Astrocyte (in vitro differentiated cells and primary cell): ENCODE measurements around the gene TMEM154. TPM values are rescaled to one million over a fixed set of nuclear protein-coding genes. Genes with fewer than 3 reads are reported as not detected.

Experiments
- DNase-seq: peaks from one replicate; pipeline ENCODE4 v3.0.0-alpha.2; 2010; ENCODE audit warnings: low read depth
- FAIRE-seq: peaks from 2 replicates; lab custom pipeline; 2011; peaks lifted over from hg19 to GRCh38; lab: Jason Lieb, UNC
- H2AFZ ChIP-seq: 2 replicates; pipeline ENCODE4 v1.6.0; 2012; ENCODE audit warnings: low read depth, low read length, inconsistent platforms
- H3K27ac ChIP-seq: 2 replicates; pipeline ENCODE4 v1.5.1; 2011; ENCODE audit warnings: low read depth, low read length, inconsistent platforms
- H3K27me3 ChIP-seq: 2 replicates; pipeline ENCODE4 v1.6.0; 2011; ENCODE audit warnings: low read length, inconsistent platforms; ENCODE audit not compliant: insufficient read depth
- H3K36me3 ChIP-seq: 2 replicates; pipeline ENCODE4 v1.5.1; 2011; ENCODE audit warnings: low read length, inconsistent platforms; ENCODE audit not compliant: insufficient read depth
- H3K4me1 ChIP-seq: 2 replicates; pipeline ENCODE4 v1.5.1; 2011; ENCODE audit warnings: low read length, inconsistent platforms; ENCODE audit not compliant: insufficient read depth
- H3K4me2 ChIP-seq: 2 replicates; pipeline ENCODE4 v1.6.0; 2012; ENCODE audit warnings: low read length, inconsistent platforms
- H3K4me3 ChIP-seq: 2 replicates; pipeline ENCODE4 v1.5.1; 2011; ENCODE audit warnings: low read depth, mild to moderate bottlenecking, low read length, inconsistent platforms; ENCODE audit not compliant: insufficient read depth
- H3K79me2 ChIP-seq: 2 replicates; pipeline ENCODE4 v1.6.0; 2012; ENCODE audit warnings: mild to moderate bottlenecking, low read length, inconsistent platforms; ENCODE audit not compliant: insufficient read depth
- H3K9ac ChIP-seq: 2 replicates; pipeline ENCODE4 v1.6.0; 2012; ENCODE audit warnings: mild to moderate bottlenecking, low read length, inconsistent platforms
- H3K9me3 ChIP-seq: 2 replicates; pipeline ENCODE4 v1.5.1; 2012; ENCODE audit warnings: low read depth, mild to moderate bottlenecking, low read length, inconsistent platforms; ENCODE audit not compliant: insufficient read depth
- H4K20me1 ChIP-seq: 2 replicates; pipeline ENCODE4 v1.6.0; 2012; ENCODE audit warnings: low read length, inconsistent platforms; ENCODE audit not compliant: insufficient read depth
- H3K27ac Mint-ChIP-seq: one replicate; pipeline ENCODE4 v1.8.0; 2021; ENCODE audit warnings: mild to moderate bottlenecking, mixed read lengths; ENCODE audit not compliant: unreplicated experiment
- H3K27me3 Mint-ChIP-seq: one replicate; pipeline ENCODE4 v1.8.0; 2021; ENCODE audit warnings: low read depth, mixed read lengths; ENCODE audit not compliant: unreplicated experiment
- H3K36me3 Mint-ChIP-seq: one replicate; pipeline ENCODE4 v1.8.0; 2021; ENCODE audit warnings: low read depth, mixed read lengths; ENCODE audit not compliant: unreplicated experiment
- H3K4me1 Mint-ChIP-seq: one replicate; pipeline ENCODE4 v1.8.0; 2021; ENCODE audit warnings: low read depth, mixed read lengths; ENCODE audit not compliant: unreplicated experiment
- H3K4me3 Mint-ChIP-seq: one replicate; pipeline ENCODE4 v1.8.0; 2021; ENCODE audit warnings: mild to moderate bottlenecking, moderate library complexity, mixed read lengths; ENCODE audit not compliant: unreplicated experiment
- H3K9me3 Mint-ChIP-seq: one replicate; pipeline ENCODE4 v1.8.0; 2021; ENCODE audit warnings: mild to moderate bottlenecking, mixed read lengths; ENCODE audit not compliant: unreplicated experiment
- EZH2 ChIP-seq: IDR thresholded peaks from 2 replicates; pipeline ENCODE4 v1.6.1; 2012; ENCODE audit warnings: mild to moderate bottlenecking, low read length, inconsistent platforms; ENCODE audit not compliant: insufficient read depth
- total RNA-seq: library from RNA; stranded (reverse); gene quantifications from 2 replicates; pipeline ENCODE4 v1.2.1, GENCODE V29; 2021
- TF ChIP-seq, protein P1 (sequence below): IDR thresholded peaks from 2 replicates; pipeline ENCODE4 v1.5.1; 2011; ENCODE audit warnings: low read depth, mild to moderate bottlenecking, inconsistent platforms, low read length, moderate library complexity; ENCODE audit not compliant: insufficient read depth

TMEM154 gene
- total RNA-seq, 1 donor from 2014 or later: 13.2 TPM

DNA sequence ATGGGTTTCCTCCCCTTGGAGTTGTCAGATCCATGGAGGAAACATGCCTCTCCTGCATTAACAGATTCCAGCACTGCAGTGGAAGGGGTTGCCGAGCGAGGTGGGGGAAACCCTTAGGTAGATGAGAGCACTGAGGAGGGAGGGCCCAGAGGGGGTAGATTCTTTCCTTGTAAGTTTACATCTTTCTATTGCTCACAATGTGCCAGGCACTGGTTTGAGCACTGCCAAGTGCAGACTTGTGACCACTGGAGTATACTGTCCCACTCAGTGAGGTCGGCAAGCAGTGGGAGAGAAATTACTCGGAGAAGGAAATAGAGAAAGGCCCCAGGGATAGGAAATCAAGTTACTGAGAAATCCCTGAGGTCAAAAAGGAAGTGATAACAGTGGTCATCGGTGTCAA, 27.8 kb upstream of the TMEM154 start:
- Histone ChIP-seq H3K4me1 (no peaks in the 10 kb centered on the region), H4K20me1 (no peaks in the 10 kb centered on the region), H3K27me3 (no peaks in the 10 kb centered on the region), H3K27ac (no peak overlapping the region), H3K9me3 (no peaks in the 10 kb centered on the region), H3K36me3 (no peaks in the 10 kb centered on the region), H3K4me2 (no peak overlapping the region), H2AFZ (no peak overlapping the region), H3K79me2 (no peaks in the 10 kb centered on the region), H3K4me3 (no peak overlapping the region), H3K9ac (no peak overlapping the region)
- no peak overlapping the region for H3K4me3 Mint-ChIP-seq
- H3K4me1 Mint-ChIP-seq: no peaks in the 10 kb centered on the region
- H3K36me3 Mint-ChIP-seq: peaks cover 3% of the 10 kb centered on the region
- H3K27me3 Mint-ChIP-seq: no peaks in the 10 kb centered on the region
- DNase-seq: no peak
- no peak for TF ChIP-seq EZH2
- TF ChIP-seq, protein P1, sequence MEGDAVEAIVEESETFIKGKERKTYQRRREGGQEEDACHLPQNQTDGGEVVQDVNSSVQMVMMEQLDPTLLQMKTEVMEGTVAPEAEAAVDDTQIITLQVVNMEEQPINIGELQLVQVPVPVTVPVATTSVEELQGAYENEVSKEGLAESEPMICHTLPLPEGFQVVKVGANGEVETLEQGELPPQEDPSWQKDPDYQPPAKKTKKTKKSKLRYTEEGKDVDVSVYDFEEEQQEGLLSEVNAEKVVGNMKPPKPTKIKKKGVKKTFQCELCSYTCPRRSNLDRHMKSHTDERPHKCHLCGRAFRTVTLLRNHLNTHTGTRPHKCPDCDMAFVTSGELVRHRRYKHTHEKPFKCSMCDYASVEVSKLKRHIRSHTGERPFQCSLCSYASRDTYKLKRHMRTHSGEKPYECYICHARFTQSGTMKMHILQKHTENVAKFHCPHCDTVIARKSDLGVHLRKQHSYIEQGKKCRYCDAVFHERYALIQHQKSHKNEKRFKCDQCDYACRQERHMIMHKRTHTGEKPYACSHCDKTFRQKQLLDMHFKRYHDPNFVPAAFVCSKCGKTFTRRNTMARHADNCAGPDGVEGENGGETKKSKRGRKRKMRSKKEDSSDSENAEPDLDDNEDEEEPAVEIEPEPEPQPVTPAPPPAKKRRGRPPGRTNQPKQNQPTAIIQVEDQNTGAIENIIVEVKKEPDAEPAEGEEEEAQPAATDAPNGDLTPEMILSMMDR: no peak
- no peak for FAIRE-seq
- H3K9me3 Mint-ChIP-seq: peaks cover 27% of the 10 kb centered on the region
- H3K27ac Mint-ChIP-seq: no peak overlapping the region

DNA sequence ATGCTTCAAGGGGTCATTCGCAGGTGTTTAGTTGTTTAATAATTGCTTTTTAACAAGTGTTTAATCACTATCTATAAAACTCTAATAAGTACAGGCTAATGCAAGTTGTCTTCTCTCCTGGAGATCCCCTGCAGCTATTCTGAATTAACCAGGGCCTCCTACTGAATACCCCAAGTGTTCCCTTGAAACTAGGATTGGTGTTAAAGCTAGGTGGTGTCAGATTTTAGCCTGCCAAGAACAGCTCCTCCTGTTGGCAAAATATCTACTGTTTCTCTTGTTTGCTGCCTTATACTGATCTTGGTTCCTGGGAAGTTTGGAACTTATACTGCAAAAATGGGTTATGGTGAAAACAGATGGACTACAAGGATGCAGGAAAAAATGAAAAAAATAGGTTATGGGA, 26.1 kb upstream of the TMEM154 start:
- no peaks in the 10 kb centered on the region for H3K27me3 ChIP-seq
- H3K9ac ChIP-seq: no peak overlapping the region
- H3K79me2 ChIP-seq: no peaks in the 10 kb centered on the region
- no peak overlapping the region for H3K4me2 ChIP-seq
- Mint-ChIP-seq H3K9me3 (peaks cover 34% of the 10 kb centered on the region), H3K4me3 (no peak overlapping the region), H3K4me1 (no peaks in the 10 kb centered on the region), H3K27ac (no peak overlapping the region), H3K27me3 (no peaks in the 10 kb centered on the region), H3K36me3 (peaks cover 3% of the 10 kb centered on the region)
- no peak overlapping the region for H2AFZ ChIP-seq
- no peak for TF ChIP-seq EZH2
- TF ChIP-seq, protein P1: no peak
- no peak overlapping the region for H3K4me3 ChIP-seq
- no peak for FAIRE-seq
- no peak overlapping the region for H3K27ac ChIP-seq
- DNase-seq: no peak
- no peaks in the 10 kb centered on the region for H3K36me3 ChIP-seq
- H3K9me3 ChIP-seq: no peaks in the 10 kb centered on the region
- H3K4me1 ChIP-seq: no peaks in the 10 kb centered on the region
- H4K20me1 ChIP-seq: no peaks in the 10 kb centered on the region

DNA sequence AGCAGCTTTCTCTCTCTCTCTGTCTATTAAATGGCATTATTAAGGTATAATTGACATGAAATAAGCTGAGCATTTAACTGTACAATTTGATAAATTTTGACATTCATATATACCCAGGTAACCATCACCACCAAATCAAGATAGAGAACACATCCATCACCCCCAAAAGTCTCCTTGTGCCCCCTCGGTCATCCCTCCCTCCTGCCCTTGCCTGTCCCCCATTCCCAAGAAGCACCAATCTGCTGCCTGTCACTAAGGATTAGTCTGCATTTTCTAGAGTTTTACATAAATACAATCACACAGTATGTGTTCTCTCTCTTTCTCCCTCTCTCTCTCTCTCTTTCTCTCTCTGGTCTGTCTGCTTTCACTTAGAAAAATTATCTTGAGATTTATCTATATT, 25.0 kb upstream of the TMEM154 start:
- Mint-ChIP-seq H3K9me3 (peaks cover 38% of the 10 kb centered on the region), H3K36me3 (peaks cover 3% of the 10 kb centered on the region), H3K27ac (no peak overlapping the region), H3K4me1 (no peaks in the 10 kb centered on the region), H3K27me3 (peaks cover 8% of the 10 kb centered on the region), H3K4me3 (no peak overlapping the region)
- H3K4me3 ChIP-seq: no peak overlapping the region
- H3K79me2 ChIP-seq: no peaks in the 10 kb centered on the region
- no peak for DNase-seq
- no peaks in the 10 kb centered on the region for H3K4me1 ChIP-seq
- H2AFZ ChIP-seq: no peak overlapping the region
- H3K9ac ChIP-seq: no peak overlapping the region
- FAIRE-seq: no peak
- H3K9me3 ChIP-seq: no peaks in the 10 kb centered on the region
- H3K4me2 ChIP-seq: no peak overlapping the region
- H3K27me3 ChIP-seq: no peaks in the 10 kb centered on the region
- TF ChIP-seq, protein P1: no peak
- no peak for TF ChIP-seq EZH2
- H4K20me1 ChIP-seq: no peaks in the 10 kb centered on the region
- no peaks in the 10 kb centered on the region for H3K36me3 ChIP-seq
- no peak overlapping the region for H3K27ac ChIP-seq
